NCI-H524 treated with DMSO at 0.1 percent for 48 hours (cell line): ENCODE measurements around the gene OR13G1.
"Not testable (repeated sequence)": the region's sequence is repeated elsewhere in the genome, so short reads cannot be mapped to it uniquely, and the experiment has no call there.

ENCODE experiments used
- DNase-seq: peaks from one replicate; lab custom pipeline; 2025; lab: John Stamatoyannopoulos, UW

Gene OR13G1, protein sequence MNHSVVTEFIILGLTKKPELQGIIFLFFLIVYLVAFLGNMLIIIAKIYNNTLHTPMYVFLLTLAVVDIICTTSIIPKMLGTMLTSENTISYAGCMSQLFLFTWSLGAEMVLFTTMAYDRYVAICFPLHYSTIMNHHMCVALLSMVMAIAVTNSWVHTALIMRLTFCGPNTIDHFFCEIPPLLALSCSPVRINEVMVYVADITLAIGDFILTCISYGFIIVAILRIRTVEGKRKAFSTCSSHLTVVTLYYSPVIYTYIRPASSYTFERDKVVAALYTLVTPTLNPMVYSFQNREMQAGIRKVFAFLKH

DNA sequence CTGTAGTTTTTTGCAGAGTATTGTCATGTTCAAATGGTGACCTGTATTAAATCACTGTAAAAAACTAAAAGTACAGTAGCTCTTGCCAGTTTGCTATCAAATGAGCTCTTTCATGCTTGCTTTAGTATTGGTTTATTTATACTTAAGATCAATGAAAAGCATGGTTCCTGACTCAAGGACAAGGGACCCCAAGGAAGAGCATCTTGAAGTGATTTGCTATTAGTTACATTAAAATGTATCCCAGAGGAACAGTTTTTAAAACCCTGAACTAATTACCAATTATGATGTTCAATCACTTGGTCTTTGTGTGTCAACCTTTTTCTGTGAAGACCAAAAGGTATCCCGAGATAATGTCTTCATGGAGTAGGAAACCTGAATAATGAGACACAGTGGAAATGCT lies at the start of gene OR13G1:
Gene OR13G1, minus strand, starts transcription at position 101 of the 400 bp plus-strand sequence. CDS start 6,698 bp downstream, outside the sequence.
- DNase-seq: no peak

DNA sequence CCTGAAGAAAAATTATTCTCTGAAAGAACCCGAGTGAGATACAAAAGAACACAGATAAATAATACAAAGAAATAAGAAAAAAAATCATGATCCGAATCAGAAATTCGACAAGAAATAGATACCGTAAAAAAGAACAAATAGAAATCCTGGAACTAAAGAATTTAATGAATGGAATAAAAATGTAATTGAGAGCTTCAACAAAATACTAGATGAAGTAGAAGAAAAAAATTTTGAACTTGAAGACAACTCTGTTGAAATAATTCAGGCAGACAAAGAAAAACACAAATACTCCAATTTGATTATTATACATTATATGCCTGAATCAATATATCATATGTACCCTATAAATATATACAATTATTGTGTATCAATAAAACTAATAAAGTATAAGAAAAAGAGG lies 41.7 kb upstream of the OR13G1 start:
- DNase-seq: no peak

DNA sequence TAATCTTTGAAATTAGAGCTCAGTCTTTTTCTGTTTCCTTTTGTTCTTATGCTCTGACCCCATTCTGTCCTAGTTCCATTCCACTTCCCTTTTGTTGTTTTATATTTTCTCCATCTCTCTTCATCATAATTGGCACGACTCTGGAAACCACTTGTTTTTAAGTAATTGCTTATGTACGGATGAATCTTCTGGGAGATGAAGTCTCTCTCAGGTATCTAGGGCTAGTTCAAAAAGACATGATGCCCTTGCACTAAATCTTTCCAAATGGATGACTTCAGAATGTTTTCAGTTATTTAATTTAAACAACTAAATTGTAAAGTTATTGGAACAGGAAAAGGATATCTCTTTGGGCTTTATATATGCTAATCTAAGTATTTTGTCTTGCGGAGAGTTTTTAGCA lies 37.0 kb upstream of the OR13G1 start, which contains the start of gene OR6F1:
Gene OR6F1, minus strand, starts transcription at position 101 of the 400 bp plus-strand sequence. CDS start 3,891 bp downstream, outside the sequence.
- no peak for DNase-seq

DNA sequence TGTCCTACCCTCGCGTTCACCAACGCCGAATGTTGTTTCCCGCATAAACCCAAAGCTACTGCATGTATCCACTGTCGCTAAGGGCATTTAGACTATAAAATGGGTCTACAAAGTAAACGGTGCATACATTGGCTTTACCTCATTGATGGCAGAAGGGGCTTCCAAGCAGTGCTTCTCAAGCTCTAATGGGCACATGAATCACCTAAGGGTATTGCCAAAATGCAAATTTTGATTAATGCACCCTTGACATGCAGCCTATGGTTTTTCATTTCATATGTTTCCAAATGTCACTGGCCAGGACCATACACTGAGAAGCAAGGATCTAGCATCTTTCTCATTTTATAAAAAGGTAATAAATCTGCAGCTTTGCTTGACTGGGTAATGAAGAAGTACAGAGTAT lies 34.2 kb upstream of the OR13G1 start:
- no peak for DNase-seq

DNA sequence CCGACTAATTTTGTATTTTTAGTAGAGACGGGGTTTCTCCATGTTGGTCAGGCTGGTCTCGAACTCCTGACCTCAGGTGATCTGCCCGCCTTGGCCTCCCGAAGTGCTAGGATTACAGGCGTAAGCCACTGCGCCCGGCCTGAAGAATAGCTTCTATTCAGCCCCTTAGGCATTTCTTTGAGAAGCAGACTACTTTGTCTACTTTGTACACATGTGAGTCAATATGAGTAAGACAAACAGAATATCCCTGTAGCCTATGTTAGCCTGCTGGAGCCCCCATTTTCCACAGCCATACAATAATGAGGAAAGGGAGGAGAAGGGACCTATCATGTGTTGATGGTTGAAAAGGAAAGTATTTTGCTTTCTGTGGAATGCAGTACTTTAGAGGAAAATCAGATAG lies 31.1 kb upstream of the OR13G1 start:
- DNase-seq: not testable (repeated sequence)

DNA sequence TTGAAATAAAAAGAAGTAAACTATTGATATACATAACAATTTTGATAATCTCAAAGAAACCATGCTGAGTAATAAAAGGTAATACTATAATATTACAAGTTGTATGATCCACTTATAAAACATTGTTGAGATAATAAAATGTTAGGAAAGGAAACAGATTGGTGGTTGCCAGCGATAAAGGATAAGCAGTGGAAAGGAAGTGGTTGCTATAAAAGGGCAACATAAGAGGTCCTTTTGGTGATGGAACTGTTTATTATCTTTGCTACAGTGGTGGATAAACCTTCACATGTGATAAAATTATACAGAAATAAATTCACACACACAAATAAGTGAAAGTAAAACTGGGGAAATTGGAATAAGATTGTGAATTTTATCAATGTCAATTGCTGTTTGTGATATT lies 21.8 kb upstream of the OR13G1 start:
- DNase-seq: no peak

DNA sequence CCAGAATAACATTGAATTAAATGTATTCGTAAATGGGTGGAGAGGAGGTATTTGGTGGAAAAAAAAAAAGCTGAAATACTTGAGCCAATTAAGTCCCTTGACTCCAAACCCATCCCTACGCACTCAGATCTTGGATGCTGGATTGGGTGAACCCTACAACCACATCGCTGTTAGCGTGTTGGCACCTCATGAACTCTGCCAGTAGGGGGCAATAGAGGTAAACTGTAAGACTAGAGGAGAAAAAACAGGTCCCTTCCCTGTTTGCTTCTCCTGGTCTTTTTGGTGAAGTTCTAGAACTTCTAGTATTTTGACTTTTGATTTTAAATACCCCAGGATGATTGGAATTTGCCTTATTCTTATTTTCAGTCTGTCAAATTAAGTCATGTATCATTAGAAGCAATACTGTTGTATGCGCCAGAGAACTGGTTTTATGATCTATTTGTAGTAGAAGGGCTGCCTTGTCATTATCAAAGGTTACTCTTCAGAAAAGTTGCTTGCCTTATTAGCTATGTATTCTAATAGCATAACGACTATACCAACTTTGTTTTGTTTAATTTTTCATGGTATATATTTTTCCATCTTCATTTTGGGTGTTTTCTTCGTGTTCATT lies 1.9 kb upstream of the OR13G1 start:
- DNase-seq: no peak

DNA sequence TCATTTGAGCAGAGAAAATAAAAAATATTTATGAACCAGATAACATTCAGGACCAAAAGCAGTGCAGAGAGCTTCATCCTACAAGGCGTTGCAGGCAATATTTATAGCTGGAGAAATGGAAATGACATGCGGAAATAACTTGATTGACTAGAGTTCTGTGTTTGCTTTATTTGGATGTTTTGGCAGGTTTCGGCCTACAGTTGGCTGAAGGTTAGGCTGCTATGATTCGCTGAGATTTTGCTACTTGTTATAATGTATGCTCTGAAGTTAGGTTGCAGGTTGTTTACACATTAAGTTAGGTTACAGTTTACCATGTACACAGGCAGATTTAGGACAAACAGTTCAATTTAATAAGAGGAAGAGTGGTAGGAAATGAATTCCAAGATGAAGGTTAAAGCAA lies 632 bp upstream of the OR13G1 start:
- no peak for DNase-seq

DNA sequence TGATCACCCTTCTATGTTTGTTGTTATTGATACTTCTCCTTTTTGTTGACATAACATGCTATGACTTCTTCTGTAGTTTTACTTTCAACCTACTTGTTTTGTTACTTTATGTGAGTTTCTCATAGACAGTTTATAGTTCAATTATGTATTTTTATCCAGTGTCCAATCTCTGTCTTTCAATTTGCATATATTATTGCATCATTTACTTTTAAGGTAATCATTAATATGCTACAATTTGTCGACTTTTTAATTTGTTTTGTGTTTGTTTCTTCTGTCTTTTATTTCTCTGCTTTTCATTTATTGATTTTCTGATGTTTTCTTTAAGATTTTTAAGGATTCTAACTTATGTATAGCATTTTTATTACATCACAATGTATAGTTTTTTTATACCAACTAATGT lies 10.3 kb downstream of the OR13G1 start:
- no peak for DNase-seq

DNA sequence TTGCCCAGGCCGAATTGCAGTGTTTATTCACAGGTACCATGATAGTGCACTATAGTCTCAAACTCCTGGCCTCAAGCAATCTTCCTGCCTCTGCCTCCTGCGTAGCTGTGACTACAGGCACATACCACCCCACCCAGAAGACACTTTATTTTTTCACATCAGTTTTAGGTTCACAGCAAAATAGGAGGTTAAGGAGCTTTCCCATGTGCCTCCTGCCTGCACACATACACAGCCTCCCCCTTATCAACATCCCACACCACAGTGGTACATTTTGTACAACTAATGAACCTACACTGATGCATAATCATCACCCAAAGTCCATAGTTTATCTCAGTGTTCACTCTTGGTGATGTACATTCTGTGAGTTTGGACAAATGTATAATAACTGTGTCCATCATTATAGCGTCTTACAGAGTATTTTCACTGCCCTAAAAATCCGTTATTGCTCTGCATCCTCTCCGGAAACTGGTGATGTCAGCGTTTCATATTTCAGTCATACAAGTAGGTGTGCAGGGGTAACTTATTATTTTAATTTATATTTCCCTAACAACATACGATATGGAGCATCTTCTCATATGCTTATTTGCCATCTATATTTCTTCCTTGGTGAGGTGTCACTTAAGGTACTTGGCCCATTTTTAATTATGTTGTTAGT lies 23.2 kb downstream of the OR13G1 start:
- no peak for DNase-seq

DNA sequence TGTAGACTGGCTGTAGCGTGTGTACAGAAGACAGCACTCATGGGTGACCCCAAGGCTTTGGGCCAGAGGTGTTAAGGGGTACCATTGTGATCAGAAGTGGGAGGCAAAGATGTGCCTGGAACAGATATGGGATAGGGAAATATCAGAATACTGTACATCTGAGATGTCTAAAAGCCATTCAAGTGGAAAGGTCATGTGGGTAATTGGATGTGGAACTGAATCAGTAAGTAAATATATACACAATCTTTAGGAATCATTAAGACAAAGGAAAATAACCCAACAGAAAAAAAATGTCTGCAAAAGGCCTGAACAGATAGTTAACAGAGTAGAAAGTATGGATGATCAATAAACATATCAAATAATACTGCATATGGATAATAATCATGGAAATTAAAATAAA lies 26.5 kb downstream of the OR13G1 start:
- DNase-seq: no peak

DNA sequence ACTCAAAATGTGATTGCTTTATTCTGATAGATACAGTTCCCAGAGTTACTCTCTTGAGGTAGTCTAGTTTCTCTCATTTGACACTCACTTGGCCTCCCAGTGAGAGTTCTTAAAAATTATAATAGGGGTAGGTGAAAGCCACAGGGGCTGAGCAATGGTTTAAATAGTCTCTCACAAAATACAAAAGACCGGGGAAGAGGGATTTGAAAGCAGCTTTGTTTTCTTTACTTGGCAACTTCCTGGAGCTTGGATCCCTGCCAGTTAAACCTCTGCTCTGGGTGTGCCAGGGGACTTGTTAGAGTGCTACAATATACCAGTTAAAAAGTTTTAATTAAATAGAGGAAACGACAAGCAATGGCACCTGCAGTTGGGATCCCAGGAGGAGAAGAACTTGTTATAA lies 31.7 kb downstream of the OR13G1 start:
- no peak for DNase-seq

DNA sequence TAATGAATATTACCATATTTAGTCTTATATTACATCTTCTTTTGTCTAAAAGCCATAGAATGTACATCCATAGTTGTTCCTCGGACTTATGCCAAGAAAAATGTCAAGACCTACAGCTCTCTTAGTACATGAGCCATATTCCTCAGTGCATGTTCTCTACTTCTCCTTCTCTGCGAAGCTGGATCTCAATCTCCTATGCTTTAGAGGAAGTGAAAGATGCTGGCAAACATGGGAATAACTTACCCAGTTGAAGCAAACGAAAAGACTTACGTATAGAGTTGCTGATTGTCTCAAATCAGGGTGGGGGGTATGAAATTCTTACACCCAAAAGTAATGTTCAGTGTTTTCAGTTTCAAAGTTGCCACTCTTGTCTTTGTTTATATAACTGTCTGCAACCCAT lies 32.7 kb downstream of the OR13G1 start:
- no peak for DNase-seq

DNA sequence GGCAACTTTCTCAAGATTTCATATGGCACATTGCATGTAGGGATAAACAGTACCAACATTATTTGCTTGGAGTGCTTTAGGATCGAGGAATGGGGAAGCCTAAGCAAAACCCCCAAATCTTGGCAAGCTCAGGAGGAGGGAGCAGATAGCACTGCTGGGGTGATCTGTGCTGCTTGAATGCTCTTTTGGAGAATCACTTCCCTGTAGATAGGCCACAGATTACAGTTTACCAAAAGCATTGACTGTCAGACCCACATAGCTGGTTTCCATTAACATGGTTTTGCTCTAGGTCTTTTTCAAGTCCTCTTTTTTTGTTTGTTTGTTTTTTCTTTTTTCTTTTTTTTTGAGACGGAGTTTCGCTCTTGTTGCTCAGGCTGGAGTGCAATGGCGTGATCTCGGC lies 36.8 kb downstream of the OR13G1 start:
- DNase-seq: no peak

DNA sequence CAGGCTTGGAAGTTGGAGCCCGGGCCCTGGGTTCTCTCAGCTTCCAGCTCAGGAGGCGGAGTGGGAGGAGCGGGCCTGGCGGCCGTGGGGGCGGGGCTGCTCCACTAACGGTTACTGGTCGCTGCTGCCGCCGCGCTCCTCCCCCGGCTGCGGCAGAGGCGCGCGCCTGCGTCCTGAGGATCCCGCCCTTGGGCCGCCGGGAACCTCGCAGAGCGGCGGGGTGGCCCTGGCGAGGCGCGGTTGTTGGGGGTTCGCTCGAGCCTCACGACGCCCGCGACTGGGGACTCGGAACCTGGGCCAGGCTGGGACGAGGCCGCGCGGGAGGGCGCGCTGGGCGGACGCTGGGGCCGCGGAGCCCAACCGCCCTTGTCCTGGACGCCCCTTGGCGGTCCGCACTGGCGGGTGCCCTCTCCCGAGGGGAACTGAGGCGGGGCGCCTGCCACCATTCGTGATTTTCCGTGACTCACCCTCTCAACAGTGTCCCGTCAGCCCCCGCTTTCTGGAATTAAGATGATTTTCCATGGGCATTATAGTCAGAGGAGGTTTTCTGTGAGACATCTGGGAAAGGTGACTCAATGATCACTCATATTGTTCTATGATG lies 40.1 kb downstream of the OR13G1 start:
- DNase-seq: no peak

DNA sequence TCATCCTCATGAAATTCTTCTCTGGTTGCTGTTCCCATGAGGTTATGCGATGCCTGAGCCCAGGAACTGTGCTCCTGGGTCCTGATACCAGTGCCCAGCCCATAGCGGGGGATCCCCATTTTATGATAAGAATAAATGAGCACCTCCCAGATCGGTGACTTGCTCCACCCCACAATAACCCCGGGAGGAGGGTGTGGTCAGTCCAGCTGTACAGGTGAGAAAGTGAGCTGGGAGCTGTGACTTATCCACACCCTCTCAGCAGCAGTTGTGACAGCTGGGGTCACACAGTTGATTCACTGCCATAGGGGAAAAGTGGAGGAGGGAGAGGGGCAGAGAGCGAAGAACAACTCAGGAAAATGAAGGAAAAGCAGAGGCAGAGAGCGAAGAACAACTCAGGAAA lies 40.8 kb downstream of the OR13G1 start:
- no peak for DNase-seq

DNA sequence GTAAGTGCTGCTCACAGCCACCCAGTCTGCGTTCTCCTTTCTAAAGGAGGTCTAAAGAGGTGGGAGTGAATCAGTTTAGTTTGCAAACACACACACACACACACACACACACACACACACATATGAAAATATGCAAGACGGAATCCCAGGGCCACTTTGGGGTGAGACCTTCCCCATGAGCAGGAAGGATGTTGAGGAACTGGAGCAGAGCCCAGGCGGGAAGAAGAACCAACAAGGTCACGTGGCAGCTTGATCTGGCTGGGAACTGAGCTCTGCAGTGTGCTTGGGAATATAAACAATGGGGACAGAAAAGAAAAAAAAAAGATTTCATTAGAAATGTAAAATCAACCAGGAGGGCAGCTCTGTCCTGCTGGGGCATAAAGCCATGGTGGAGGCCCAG lies 41.5 kb downstream of the OR13G1 start:
- DNase-seq: no peak

DNA sequence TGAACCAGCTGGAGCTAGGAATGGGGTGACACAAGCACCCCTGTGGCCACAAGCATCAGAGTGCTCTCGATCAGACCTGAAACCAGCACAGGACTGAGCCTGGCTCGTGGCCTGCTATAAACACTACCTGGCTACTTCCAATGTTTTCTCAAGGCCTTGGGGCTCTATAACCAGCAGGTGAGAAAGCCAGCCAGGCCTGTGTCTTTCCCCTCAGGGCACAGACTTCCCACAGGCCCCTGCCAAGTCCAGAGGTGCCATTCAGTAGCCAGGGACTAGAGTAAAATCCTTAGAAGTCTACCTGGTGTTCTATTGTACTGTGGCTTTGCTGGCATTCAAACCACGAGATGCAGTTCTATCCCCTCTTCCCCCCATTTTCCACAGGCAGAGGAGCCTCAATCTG lies 51.6 kb downstream of the OR13G1 start:
- no peak for DNase-seq
